Epithelial cell of esophagus (primary cell): ENCODE measurements around the gene B3GALT4.
"Not testable (repeated sequence)": the region's sequence is repeated elsewhere in the genome, so short reads cannot be mapped to it uniquely, and the experiment has no call there.

ENCODE experiments used
- DNase-seq: peaks from one replicate; pipeline ENCODE4 v3.0.0; 2010; ENCODE audit warnings: low read depth
- H3K4me3 ChIP-seq: 2 replicates; pipeline ENCODE4 v1.5.1; 2011; ENCODE audit warnings: mild to moderate bottlenecking, low read length, control low read depth
- TF ChIP-seq, protein P1 (sequence below): IDR thresholded peaks from 2 replicates; pipeline ENCODE4 v1.5.1; 2011; ENCODE audit warnings: low read depth, mild to moderate bottlenecking, low read length, control low read depth, inconsistent platforms; ENCODE audit not compliant: insufficient read depth; ENCODE audit errors: missing control alignments

The B3GALT4 gene

DNA sequence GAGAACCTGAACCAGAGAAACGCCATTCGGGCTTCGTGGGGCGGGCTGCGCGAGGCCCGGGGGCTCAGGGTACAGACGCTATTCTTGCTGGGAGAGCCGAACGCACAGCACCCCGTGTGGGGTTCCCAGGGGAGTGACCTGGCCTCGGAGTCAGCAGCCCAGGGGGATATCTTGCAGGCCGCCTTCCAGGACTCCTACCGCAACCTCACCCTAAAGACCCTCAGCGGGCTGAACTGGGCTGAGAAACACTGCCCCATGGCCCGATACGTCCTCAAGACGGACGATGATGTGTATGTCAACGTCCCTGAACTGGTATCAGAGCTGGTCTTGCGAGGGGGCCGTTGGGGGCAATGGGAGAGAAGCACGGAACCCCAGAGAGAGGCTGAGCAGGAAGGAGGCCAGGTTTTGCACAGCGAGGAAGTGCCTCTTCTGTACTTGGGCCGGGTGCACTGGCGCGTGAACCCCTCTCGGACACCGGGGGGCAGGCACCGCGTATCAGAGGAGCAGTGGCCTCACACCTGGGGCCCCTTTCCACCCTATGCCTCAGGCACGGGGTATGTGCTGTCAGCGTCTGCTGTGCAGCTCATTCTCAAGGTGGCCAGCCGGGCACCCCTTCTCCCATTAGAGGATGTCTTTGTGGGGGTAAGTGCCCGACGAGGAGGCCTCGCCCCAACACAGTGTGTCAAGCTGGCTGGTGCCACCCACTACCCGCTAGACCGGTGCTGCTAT lies 904 bp downstream of the B3GALT4 start:
- peak overlapping the region; percentile 68 for H3K4me3 ChIP-seq
- TF ChIP-seq, protein P1, sequence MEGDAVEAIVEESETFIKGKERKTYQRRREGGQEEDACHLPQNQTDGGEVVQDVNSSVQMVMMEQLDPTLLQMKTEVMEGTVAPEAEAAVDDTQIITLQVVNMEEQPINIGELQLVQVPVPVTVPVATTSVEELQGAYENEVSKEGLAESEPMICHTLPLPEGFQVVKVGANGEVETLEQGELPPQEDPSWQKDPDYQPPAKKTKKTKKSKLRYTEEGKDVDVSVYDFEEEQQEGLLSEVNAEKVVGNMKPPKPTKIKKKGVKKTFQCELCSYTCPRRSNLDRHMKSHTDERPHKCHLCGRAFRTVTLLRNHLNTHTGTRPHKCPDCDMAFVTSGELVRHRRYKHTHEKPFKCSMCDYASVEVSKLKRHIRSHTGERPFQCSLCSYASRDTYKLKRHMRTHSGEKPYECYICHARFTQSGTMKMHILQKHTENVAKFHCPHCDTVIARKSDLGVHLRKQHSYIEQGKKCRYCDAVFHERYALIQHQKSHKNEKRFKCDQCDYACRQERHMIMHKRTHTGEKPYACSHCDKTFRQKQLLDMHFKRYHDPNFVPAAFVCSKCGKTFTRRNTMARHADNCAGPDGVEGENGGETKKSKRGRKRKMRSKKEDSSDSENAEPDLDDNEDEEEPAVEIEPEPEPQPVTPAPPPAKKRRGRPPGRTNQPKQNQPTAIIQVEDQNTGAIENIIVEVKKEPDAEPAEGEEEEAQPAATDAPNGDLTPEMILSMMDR = no peak

DNA sequence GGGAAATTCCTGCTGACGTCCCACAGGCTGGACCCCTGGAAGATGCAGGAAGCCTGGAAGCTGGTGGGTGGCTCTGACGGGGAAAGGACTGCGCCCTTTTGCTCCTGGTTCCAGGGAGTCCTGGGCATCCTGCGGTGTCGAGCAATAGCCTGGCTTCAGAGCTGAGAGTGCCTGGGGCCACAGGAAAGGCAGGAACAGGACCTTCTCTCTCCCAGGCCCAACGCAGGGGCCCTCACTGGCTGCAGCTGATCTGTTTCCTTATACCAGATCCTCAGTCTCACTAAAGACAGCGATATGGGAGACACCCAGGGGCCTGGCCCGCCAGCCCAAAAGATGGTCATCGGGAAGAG lies 1.4 kb downstream of the B3GALT4 start:
- H3K4me3 ChIP-seq = no peak overlapping the region
- no peak for DNase-seq

More for the DNA sequence above, 904 bp downstream of the B3GALT4 start:
- no peak for DNase-seq

DNA sequence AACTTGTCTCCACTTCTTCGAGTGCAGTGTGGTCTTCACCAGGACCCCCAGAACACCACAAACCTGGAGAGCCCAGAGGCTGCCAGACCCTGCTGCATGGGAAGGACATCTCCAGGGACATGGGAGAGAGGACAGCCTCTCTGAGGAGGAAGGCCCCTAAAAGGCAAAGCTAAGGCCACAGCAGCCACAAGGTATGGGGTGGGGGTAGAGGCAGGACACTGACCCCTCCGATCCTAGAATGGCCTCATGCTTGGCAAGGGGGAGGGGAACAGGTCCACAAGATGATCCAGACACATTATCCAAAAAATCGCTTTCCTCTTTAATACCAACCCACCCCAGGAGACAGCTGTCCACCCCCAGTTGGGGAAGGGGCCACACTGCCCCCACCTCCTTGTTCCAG lies 1.9 kb downstream of the B3GALT4 start:
- no peak for DNase-seq
- H3K4me3 ChIP-seq = no peak overlapping the region

More for the DNA sequence above, 1.4 kb downstream of the B3GALT4 start:
- TF ChIP-seq, protein P1 = no peak

DNA sequence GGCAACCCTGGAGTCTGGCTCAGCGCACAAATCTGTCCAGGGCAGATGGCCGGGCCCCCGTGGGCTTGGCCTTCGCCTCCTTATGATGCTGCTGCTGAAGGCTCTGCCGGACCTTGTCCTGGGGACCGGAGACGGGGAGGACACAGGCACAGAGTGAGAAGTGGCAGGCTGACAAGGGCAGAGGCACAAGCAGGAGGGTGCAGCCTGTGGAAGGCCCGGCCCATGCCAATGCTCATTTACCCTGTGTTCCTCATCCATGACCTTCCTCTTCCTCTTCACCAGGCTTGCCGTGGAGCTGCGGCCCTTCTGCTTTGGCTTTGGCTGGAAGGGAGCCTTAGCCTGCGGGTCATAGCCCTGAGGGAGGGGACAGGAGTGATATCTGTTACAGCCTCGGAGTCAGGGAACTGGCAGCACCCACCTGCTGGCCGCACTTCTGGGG lies 2.4 kb downstream of the B3GALT4 start:
- DNase-seq = no peak
- no peak overlapping the region for H3K4me3 ChIP-seq
- TF ChIP-seq, protein P1 = no peak

More for the DNA sequence above, 1.9 kb downstream of the B3GALT4 start:
- TF ChIP-seq, protein P1 = no peak

DNA sequence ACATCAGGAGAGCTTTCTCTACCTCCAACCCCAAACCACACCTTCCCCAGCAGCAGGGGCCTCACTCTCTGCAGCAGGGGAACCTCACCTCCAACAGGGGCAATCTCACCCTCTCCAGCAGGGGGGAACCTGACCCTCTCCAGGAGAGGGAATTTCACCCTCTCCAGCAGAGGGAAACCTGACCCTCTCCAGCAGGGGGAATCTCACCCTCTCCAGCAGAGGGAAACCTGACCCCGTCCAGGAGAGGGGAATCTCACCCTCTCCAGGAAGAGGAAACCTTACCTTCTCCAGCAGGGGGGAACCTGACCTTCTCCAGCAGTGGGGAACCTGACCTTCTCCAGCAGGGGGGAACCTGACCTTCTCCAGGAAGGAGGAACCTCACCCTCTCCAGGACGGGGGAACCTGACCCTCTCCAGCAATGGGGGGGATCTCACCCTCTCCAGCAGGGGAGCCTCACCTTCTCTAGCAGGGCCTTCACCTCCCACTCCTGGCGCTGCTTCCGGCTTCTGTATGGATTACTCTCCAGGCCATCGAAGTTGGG lies 3.1 kb downstream of the B3GALT4 start:
- no peak overlapping the region for H3K4me3 ChIP-seq
- TF ChIP-seq, protein P1 = peak; percentile 66
- peak; percentile 77 for DNase-seq

DNA sequence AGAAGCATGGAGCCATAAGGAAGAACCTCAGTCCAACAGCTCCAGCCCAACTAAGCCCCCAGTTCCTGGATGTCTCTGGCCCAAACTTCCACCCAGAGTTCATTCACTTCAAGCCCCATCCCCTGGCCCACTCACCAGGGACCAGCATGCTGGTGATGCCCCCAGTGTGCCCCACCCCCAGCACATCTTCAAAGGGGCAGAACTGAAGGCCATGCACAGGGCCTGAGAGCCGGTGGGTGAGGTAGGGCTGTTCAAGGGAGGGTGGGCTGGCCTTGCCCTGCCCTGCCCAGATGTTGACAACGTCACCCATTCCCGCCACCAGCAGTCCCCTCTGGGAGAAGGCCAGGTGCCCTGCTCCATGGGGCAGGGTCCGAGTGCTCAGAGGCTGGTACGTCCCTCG lies 3.6 kb downstream of the B3GALT4 start:
- no peak for DNase-seq
- TF ChIP-seq, protein P1 = no peak
- H3K4me3 ChIP-seq = no peak overlapping the region

DNA sequence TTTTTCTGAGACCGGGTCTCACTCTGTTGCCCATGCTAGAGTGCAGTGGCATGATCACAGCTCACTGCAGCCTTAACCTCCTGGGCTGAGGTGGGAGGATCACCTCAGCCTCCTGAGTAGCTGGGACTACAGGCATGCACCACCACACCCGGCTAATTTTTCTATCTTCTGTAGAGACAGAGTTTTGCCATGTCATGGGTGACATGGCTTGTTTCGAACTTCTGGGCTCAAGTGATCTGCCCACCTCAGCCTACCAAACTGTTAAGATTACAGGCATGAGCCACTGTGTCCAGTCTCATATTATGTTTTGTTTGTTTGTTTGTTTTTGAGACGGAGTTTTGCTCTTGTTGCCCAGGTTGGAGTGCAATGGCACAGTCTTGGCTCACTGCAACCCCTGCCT lies 8.3 kb downstream of the B3GALT4 start:
- H3K4me3 ChIP-seq, DNase-seq: not testable (repeated sequence)
